Stomach smooth muscle (tissue), 2 donors: ENCODE data around the gene ABCB8.
"Not testable (repeated sequence)": the region's sequence is repeated elsewhere in the genome, so short reads cannot be mapped to it uniquely, and the experiment has no call there.

Experiments used
- H3K27ac ChIP-seq: one replicate; pipeline ENCODE4 v1.7.0; 2013; ENCODE audit warnings: mild to moderate bottlenecking, low read length, inconsistent platforms
- H3K27me3 ChIP-seq, 2 donors: one replicate each; pipeline ENCODE4 v1.7.0; 2013; ENCODE audit warnings: low read length in 2 of 2; ENCODE audit not compliant: insufficient read depth in 2 of 2, control insufficient read depth in 1 of 2
- H3K36me3 ChIP-seq, 2 donors: one replicate each; pipeline ENCODE4 v1.7.0; 2013; ENCODE audit warnings: low read length in 2 of 2; ENCODE audit not compliant: control insufficient read depth in 2 of 2, insufficient read depth in 2 of 2
- H3K4me1 ChIP-seq: one replicate; pipeline ENCODE4 v1.7.0; 2013; ENCODE audit warnings: low read length; ENCODE audit not compliant: control insufficient read depth, insufficient read depth
- H3K4me3 ChIP-seq, 2 donors: one replicate each; pipeline ENCODE4 v1.7.0; 2013; ENCODE audit warnings: low read length in 2 of 2
- H3K9ac ChIP-seq, 2 donors: one replicate each; pipeline ENCODE4 v1.7.0; 2013; ENCODE audit warnings: low read length in 2 of 2, mild to moderate bottlenecking in 1 of 2
- H3K9me3 ChIP-seq, 2 donors: one replicate each; pipeline ENCODE4 v1.7.0; 2013; ENCODE audit warnings: low read length in 2 of 2; ENCODE audit not compliant: control insufficient read depth in 2 of 2
- donor health status: healthy.
- donor health status: Pancreatic carcinoma.

ABCB8 gene

DNA sequence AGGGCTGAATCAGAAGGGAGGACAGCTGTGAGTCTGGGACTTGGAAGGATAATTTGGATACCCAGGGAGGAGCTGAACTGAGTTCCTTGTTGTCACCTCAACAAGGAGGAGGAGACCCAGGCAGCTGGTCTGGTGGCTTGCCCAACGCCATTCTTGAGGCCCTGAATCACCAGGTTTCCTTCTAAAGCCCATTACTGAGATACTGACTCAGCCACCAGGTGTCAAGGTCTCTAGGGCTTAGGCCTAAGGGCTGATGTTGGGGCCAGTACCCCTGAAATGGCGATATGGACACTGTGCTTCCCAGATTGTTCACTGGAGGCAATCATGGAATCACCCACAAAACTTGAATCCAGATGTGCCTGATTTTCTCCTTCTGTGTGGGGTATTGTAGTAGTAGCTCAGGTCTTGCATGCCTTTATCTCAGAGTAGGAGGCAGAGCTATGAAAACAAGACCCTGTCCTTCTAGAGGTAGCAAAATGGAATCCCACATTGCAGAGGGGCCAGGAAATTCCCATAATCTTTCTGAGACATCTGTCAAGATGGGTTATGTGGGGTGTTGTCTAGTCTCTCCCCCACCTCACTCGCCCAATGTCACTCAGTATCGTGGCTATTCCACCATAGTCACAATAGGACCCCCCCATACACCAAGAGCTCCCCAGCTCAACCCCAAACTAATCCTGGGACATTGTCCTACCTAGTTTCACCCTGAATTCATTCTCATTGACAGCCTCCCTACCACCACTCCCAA is 2.2 kb upstream of the ABCB8 start:
- peaks cover 14% of the 10 kb centered on the region for H3K4me1 ChIP-seq
- H3K27ac ChIP-seq, result no peak overlapping the region
- H3K36me3 ChIP-seq, result no peaks in the 10 kb centered on the region
- no peaks in the 10 kb centered on the region for H3K9me3 ChIP-seq
- no peaks in the 10 kb centered on the region for H3K27me3 ChIP-seq
- H3K9ac ChIP-seq, result no peak overlapping the region
- H3K4me3 ChIP-seq, result no peak overlapping the region

DNA sequence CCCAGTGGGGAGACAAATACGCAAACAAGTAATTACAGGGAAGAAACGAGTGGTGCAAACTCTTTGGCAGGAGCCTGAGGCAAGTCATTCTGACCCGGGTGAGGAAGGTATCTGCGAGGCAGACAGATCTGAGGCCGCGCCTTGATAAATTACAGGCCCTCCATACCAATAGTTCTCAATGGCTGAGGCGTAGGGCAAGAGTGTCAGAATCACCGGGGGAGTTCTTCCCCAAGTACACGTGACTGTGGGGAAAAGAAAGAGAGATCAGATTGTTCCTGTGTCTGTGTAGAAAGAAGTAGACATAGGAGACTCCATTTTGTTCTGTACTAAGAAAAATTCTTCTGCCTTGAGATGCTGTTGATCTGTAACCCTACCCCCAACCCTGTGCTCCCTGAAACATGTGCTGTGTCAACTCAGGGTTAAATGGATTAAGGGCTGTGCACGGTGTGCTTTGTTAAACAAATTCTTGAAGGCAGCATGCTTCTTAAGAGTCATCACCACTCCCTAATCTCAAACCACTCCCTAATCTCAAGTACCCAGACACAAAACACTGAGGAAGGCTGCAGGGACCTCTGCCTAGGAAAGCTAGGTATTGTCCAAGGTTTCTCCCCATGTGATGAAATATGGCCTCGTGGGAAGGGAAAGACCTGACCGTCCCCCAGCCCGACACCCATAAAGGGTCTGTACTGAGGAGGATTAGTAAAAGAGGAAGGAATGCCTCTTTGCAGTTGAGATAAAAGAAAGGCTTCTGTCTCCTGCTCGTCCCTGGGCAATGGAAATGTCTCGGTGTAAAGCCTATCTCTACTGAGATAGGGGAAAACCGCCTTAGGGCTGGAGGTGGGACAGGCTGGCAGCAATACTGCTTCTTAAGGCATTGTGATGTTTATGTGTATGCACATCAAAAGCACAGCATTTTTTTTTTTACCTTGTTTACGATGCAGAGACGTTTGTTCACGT is 1.2 kb upstream of the ABCB8 start:
- H3K27ac ChIP-seq, result not testable (repeated sequence)

DNA sequence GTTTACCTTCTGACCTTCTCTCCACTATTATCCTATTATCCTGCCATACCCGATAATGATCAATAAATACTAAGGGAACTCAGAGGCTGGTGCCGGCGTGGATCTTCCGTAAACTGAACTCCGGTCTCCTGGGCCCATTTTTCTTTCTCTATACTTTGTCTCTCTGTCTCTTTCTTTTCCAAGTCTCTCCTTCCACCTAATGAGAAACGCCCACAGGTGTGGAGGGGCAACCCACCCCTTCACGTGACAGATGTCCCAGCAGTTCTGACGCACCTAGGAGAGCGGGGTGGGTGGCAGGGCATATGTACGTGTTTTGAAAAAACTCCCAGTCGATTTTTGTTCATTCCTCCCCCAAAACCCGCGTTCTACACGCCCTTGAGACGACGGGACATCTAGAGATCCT is 521 bp upstream of the ABCB8 start:
- not testable (repeated sequence) for H3K9me3 ChIP-seq, H3K36me3 ChIP-seq, H3K27me3 ChIP-seq
- Histone ChIP-seq H3K27ac (peak overlapping the region; percentile 76), H3K9ac (peak overlapping the region; percentile 62 to 77), H3K4me1 (peaks cover 14% of the 10 kb centered on the region), H3K4me3 (peak overlapping the region; percentile 78 to 96)

More for the DNA sequence above, 1.2 kb upstream of the ABCB8 start:
- H3K36me3 ChIP-seq, H3K27me3 ChIP-seq, H3K9me3 ChIP-seq, H3K9ac ChIP-seq: not testable (repeated sequence)
- peak overlapping the region; percentile 78 to 96 for H3K4me3 ChIP-seq
- peaks cover 14% of the 10 kb centered on the region for H3K4me1 ChIP-seq

GRCh38 chr7:151028948-151029501 is 775 bp downstream of the ABCB8 start:
- Histone ChIP-seq H3K27me3 (no peaks in the 10 kb centered on the region), H3K4me3 (peak overlapping the region; percentile 78 to 96), H3K4me1 (peaks cover 14% of the 10 kb centered on the region), H3K27ac (peak overlapping the region; percentile 76), H3K9ac (peak overlapping the region; percentile 75 to 77), H3K36me3 (peaks cover 0 to 2% of the 10 kb centered on the region in 2 donors), H3K9me3 (no peaks in the 10 kb centered on the region)

- H3K9me3 ChIP-seq, result no peaks in the 10 kb centered on the region
Observed at GRCh38 chr7:151031011-151031410, 2.8 kb downstream of the ABCB8 start.

GRCh38 chr7:151032936-151033863 is 5.0 kb downstream of the ABCB8 start:
- Histone ChIP-seq H3K4me1 (peaks cover 9% of the 10 kb centered on the region), H3K27me3 (no peaks in the 10 kb centered on the region), H3K9ac (no peak overlapping the region), H3K9me3 (no peaks in the 10 kb centered on the region), H3K27ac (no peak overlapping the region), H3K36me3 (peaks cover 18 to 24% of the 10 kb centered on the region in 2 donors), H3K4me3 (no peak overlapping the region)

More at GRCh38 chr7:151031011-151031410, 2.8 kb downstream of the ABCB8 start:
- peaks cover 14% of the 10 kb centered on the region for H3K4me1 ChIP-seq
- H3K9ac ChIP-seq, result no peak overlapping the region
- no peak overlapping the region for H3K4me3 ChIP-seq
- peak overlapping the region; percentile 33 for H3K27ac ChIP-seq
- peaks cover 11 to 15% of the 10 kb centered on the region in 2 donors for H3K36me3 ChIP-seq
- no peaks in the 10 kb centered on the region for H3K27me3 ChIP-seq

GRCh38 chr7:151033864-151034249 is 5.6 kb downstream of the ABCB8 start:
- Histone ChIP-seq H3K9ac (no peak overlapping the region), H3K4me3 (no peak overlapping the region), H3K27ac (no peak overlapping the region), H3K9me3 (no peaks in the 10 kb centered on the region), H3K4me1 (peaks cover 9% of the 10 kb centered on the region), H3K27me3 (no peaks in the 10 kb centered on the region), H3K36me3 (peaks cover 18 to 24% of the 10 kb centered on the region in 2 donors)

DNA sequence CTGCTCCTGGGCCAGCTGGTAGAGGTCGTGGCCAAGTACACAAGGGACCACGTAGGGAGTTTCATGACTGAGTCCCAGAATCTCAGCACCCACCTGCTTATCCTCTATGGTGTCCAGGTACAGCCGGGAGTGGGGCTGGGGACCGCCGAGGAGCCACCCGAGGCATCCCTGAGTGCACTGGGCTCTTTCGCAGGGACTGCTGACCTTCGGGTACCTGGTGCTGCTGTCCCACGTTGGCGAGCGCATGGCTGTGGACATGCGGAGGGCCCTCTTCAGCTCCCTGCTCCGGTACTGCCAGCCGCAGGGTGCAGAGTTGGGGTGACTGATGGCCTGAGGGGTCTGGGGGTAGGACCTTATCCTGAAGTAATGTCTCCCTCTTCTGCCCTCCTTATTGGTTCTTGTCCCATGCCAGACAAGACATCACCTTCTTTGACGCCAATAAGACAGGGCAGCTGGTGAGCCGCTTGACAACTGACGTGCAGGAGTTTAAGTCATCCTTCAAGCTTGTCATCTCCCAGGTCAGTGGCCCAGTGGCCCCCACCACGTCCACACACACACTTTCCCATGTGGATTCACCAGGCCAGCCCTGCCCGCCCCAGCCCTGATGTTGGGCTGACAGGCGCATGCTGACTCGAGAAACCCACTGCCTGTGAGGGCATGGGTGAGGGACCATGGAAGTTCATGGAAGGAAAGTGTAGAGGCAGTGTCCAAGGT is 6.2 kb downstream of the ABCB8 start:
- no peaks in the 10 kb centered on the region for H3K27me3 ChIP-seq
- H3K4me1 ChIP-seq, result peaks cover 10% of the 10 kb centered on the region
- no peak overlapping the region for H3K9ac ChIP-seq
- H3K4me3 ChIP-seq, result no peak overlapping the region
- H3K27ac ChIP-seq, result no peak overlapping the region
- H3K36me3 ChIP-seq, result peaks cover 18 to 24% of the 10 kb centered on the region in 2 donors
- H3K9me3 ChIP-seq, result no peaks in the 10 kb centered on the region

DNA sequence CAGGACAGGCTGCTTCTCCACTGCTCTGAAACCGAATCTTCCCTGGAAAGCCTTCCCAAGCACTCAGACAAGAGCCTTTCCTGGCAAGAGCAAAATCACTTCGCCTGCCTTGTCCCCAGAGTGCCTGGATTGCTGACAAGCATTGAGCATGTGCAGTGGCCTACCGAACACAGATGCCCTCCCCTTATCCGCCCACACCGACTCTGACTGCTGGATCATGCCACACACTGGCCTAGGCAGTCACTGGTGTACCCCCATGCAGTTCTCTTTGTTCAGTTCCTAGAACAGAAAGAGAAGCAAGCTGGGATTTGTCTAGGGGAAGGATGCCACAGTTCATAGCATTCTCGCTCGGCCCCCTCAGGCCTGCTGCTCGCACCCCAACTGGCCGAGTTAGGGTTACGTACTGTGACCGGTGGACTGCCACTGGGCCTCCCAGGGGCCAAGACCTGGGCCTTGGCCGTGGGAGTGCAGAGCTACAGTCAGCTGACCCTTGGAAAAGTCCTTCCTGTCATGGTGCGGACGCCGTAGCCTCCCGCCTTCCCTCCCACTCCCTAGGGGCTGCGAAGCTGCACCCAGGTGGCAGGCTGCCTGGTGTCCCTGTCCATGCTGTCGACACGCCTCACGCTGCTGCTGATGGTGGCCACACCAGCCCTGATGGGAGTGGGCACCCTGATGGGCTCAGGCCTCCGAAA is 6.9 kb downstream of the ABCB8 start:
- no peaks in the 10 kb centered on the region for H3K9me3 ChIP-seq
- no peak overlapping the region for H3K4me3 ChIP-seq
- H3K36me3 ChIP-seq, result peaks cover 18 to 25% of the 10 kb centered on the region in 2 donors
- no peaks in the 10 kb centered on the region for H3K27me3 ChIP-seq
- no peak overlapping the region for H3K9ac ChIP-seq
- H3K27ac ChIP-seq, result no peak overlapping the region
- H3K4me1 ChIP-seq, result peaks cover 10% of the 10 kb centered on the region
